GM19023 (cell line): ENCODE measurements around the gene ARMC3.
"Not testable (repeated sequence)": the region's sequence is repeated elsewhere in the genome, so short reads cannot be mapped to it uniquely, and the experiment has no call there.

Experiments
- ATAC-seq: cut with Tn5 transposase; IDR thresholded peaks from one replicate; pipeline ENCODE4 v1.9.1; 2021; ENCODE audit warnings: mild to moderate bottlenecking, moderate library complexity; ENCODE audit not compliant: unreplicated experiment

Gene ARMC3

GRCh38 chr10:23070913-23071218, 143.0 kb downstream of the ARMC3 start:
- ATAC-seq, result peak; percentile 43

GRCh38 chr10:23072593-23072992, 144.7 kb downstream of the ARMC3 start:
- not testable (repeated sequence) for ATAC-seq

GRCh38 chr10:23073527-23073926, 145.7 kb downstream of the ARMC3 start:
- no peak for ATAC-seq

GRCh38 chr10:23075672-23076071, 147.8 kb downstream of the ARMC3 start:
- no peak for ATAC-seq

- ATAC-seq, result no peak
These were observed 150.3 kb downstream of the ARMC3 start for GRCh38 chr10:23078114-23078513.

- no peak for ATAC-seq
These were observed 151.8 kb downstream of the ARMC3 start for GRCh38 chr10:23079700-23080099.

GRCh38 chr10:23080262-23080661, 152.4 kb downstream of the ARMC3 start:
- no peak for ATAC-seq

- no peak for ATAC-seq
These were observed 153.4 kb downstream of the ARMC3 start for GRCh38 chr10:23081221-23081750.

- no peak for ATAC-seq
These were observed 154.0 kb downstream of the ARMC3 start for GRCh38 chr10:23081891-23082290.
